MM.1S (cell line): ENCODE results near the gene SPNS2.

Source experiments
- DNase-seq: peaks from one replicate; pipeline ENCODE4 v3.0.0-alpha.2; 2015
- H2AFZ ChIP-seq: fragments of 300-600 bp; sonication (generic); 2 replicates; pipeline ENCODE4 v1.6.0; 2016; ENCODE audit warnings: antibody characterized with exemption, low read length
- H3F3A ChIP-seq: fragments of 300-600 bp; sonication (generic); 2 replicates; pipeline ENCODE4 v1.6.1; 2016; ENCODE audit warnings: mild to moderate bottlenecking, antibody characterized with exemption, low read length, moderate library complexity, mixed read lengths; ENCODE audit not compliant: insufficient read depth
- H3K27ac ChIP-seq: fragments of 300-600 bp; sonication (generic); 2 replicates; pipeline ENCODE4 v1.5.1; 2016; ENCODE audit warnings: mild to moderate bottlenecking, low read length
- H3K27me3 ChIP-seq: fragments of 300-600 bp; sonication (generic); replicated peaks from 2 replicates; pipeline ENCODE4 v1.6.0; 2016; ENCODE audit warnings: low read length; ENCODE audit not compliant: insufficient read depth
- H3K36me3 ChIP-seq: fragments of 300-600 bp; sonication (generic); replicated peaks from 2 replicates; pipeline ENCODE4 v1.6.1; 2016; ENCODE audit warnings: mild to moderate bottlenecking, low read length, mixed read lengths; ENCODE audit not compliant: insufficient read depth
- H3K4me1 ChIP-seq: fragments of 300-600 bp; sonication (generic); 2 replicates; pipeline ENCODE4 v1.6.1; 2016; ENCODE audit warnings: low read length, mixed read lengths
- H3K4me2 ChIP-seq: fragments of 300-600 bp; sonication (generic); 2 replicates; pipeline ENCODE4 v1.6.0; 2016; ENCODE audit warnings: low read depth, low read length
- H3K4me3 ChIP-seq: fragments of 300-600 bp; sonication (generic); 2 replicates; pipeline ENCODE4 v1.5.1; 2016; ENCODE audit warnings: low read length, mixed read lengths
- H3K79me2 ChIP-seq: fragments of 300-600 bp; sonication (generic); 2 replicates; pipeline ENCODE4 v1.6.1; 2016; ENCODE audit warnings: mixed run types, low read length, mixed read lengths
- H3K9ac ChIP-seq: fragments of 300-600 bp; sonication (generic); 2 replicates; pipeline ENCODE4 v1.6.1; 2016; ENCODE audit warnings: low read length, mixed read lengths
- H3K9me2 ChIP-seq: fragments of 300-600 bp; sonication (generic); replicated peaks from 2 replicates; pipeline ENCODE4 v1.6.1; 2016; ENCODE audit warnings: mild to moderate bottlenecking, low read length, mixed read lengths; ENCODE audit not compliant: insufficient read depth
- H3K9me3 ChIP-seq: fragments of 300-600 bp; sonication (generic); replicated peaks from 2 replicates; pipeline ENCODE4 v1.6.1; 2016; ENCODE audit warnings: mild to moderate bottlenecking, low read length, mixed read lengths; ENCODE audit not compliant: insufficient read depth
- H4K20me1 ChIP-seq: fragments of 300-600 bp; sonication (generic); 2 replicates; pipeline ENCODE4 v1.6.1; 2016; ENCODE audit warnings: mild to moderate bottlenecking, low read length, moderate library complexity, mixed read lengths; ENCODE audit not compliant: insufficient read depth
- CTCF ChIP-seq: fragments of 300-600 bp; sonication (generic); IDR thresholded peaks from 2 replicates; pipeline ENCODE4 v1.5.1; 2016; ENCODE audit warnings: antibody characterized with exemption, low read length, mixed read lengths
- EZH2 ChIP-seq: fragments of 300-600 bp; sonication (generic); optimal IDR thresholded peaks from 2 replicates; pipeline ENCODE3; 2017; ENCODE audit warnings: low read depth, mild to moderate bottlenecking, antibody characterized with exemption, low read length, mixed read lengths
- EZH2phosphoT487 ChIP-seq: fragments of 300-600 bp; sonication (generic); IDR thresholded peaks from 2 replicates; pipeline ENCODE4 v1.6.1; 2018; ENCODE audit warnings: antibody characterized with exemption, low read length

Gene SPNS2

GRCh38 chr17:4465786-4466185 lies 32.9 kb upstream of the SPNS2 start:
- H3K9me2 ChIP-seq = no peaks in the 10 kb centered on the region
- H3K79me2 ChIP-seq = no peaks in the 10 kb centered on the region
- DNase-seq = no peak
- no peak overlapping the region for H3K4me3 ChIP-seq
- H4K20me1 ChIP-seq = no peaks in the 10 kb centered on the region
- H3K4me1 ChIP-seq = no peaks in the 10 kb centered on the region
- H3K27me3 ChIP-seq = peaks cover 10% of the 10 kb centered on the region
- TF ChIP-seq CTCF (no peak), EZH2 (no peak), EZH2phosphoT487 (no peak)
- no peaks in the 10 kb centered on the region for H3K9me3 ChIP-seq
- H3K9ac ChIP-seq = no peak overlapping the region
- no peaks in the 10 kb centered on the region for H3K36me3 ChIP-seq
- no peak overlapping the region for H3K4me2 ChIP-seq
- no peak overlapping the region for H3K27ac ChIP-seq
- H3F3A ChIP-seq = no peaks in the 10 kb centered on the region
- H2AFZ ChIP-seq = no peak overlapping the region

DNA sequence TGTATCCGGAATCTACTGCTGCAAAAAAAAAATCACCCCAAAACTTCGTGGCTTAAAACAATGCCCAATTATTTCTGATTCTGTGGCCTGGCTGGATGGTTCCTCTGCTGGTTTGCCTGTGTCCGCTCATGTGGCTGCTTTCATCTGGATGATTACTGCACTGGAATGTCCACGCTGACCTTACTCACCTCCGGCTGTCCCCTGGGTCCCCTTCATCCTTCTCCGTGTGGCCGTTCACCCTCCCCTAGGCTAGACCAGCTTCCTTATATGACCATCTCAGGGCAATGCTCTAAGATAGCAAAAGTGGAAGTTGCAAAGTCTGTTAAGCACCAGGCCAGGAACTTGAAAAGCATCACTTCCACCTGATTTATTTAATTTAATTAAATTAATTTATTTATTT lies 31.4 kb upstream of the SPNS2 start:
- Histone ChIP-seq H3K27ac (no peak overlapping the region), H4K20me1 (no peaks in the 10 kb centered on the region)
- DNase-seq = no peak

DNA sequence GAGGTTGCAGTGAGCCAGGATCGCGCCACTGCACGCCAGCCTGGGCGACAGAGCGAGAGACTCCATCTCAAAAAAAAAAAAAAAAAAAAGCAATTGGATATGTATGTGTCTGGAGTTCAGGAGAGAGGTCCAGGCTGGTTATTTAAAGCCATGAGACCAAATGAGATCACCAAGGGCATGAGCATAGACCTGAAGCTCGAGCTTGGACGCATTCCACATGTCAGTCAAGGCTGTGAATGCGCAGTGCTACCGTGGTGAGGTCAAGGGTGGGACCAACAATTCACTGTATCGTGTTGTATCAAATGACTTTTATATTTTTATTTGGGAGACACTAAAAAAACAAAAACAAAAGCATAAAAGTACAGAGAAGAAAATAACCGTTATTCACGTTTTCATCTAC lies 29.1 kb upstream of the SPNS2 start:
- Histone ChIP-seq H3K9me3 (no peaks in the 10 kb centered on the region), H2AFZ (no peak overlapping the region), H4K20me1 (no peaks in the 10 kb centered on the region), H3K4me1 (no peaks in the 10 kb centered on the region), H3K9ac (no peak overlapping the region), H3K27me3 (no peaks in the 10 kb centered on the region; the same call in 1 of the 2 replicates), H3F3A (no peaks in the 10 kb centered on the region), H3K79me2 (no peaks in the 10 kb centered on the region), H3K36me3 (no peaks in the 10 kb centered on the region), H3K27ac (no peak overlapping the region), H3K4me2 (no peak overlapping the region), H3K9me2 (no peaks in the 10 kb centered on the region), H3K4me3 (no peak overlapping the region)
- TF ChIP-seq EZH2 (no peak), CTCF (no peak), EZH2phosphoT487 (no peak)
- no peak for DNase-seq

More for the DNA sequence above, 31.4 kb upstream of the SPNS2 start:
- Histone ChIP-seq H3K79me2 (no peaks in the 10 kb centered on the region), H2AFZ (no peak overlapping the region), H3K4me3 (no peak overlapping the region), H3K9ac (no peak overlapping the region), H3K9me3 (no peaks in the 10 kb centered on the region), H3K4me1 (no peaks in the 10 kb centered on the region), H3K27me3 (no peaks in the 10 kb centered on the region), H3K36me3 (no peaks in the 10 kb centered on the region), H3K4me2 (no peak overlapping the region), H3F3A (no peaks in the 10 kb centered on the region), H3K9me2 (no peaks in the 10 kb centered on the region)
- no peak for TF ChIP-seq CTCF
- no peak for TF ChIP-seq EZH2
- TF ChIP-seq EZH2phosphoT487 = no peak
